ENCODE results near the gene BLVRB. TPM values are rescaled to one million over a fixed set of nuclear protein-coding genes. Genes with fewer than 3 reads are reported as not detected.

BLVRB gene
- total and polyA plus RNA-seq, 9 of the 15 experiments (the other 6 are each of a cell fraction or from before 2014, with no cell fraction given), result 81.1 to 749 (median 331) TPM

GRCh38 chr19:40416918-40417642, 48.5 kb downstream of the BLVRB start (continued):
- TF ChIP-seq KDM1A (IDR thresholded peaks at IDR 0.05) (peak; percentile 80 to 81), XRCC4 (IDR thresholded peaks at IDR 0.05; ENCODE audit: extremely low read depth, insufficient read depth, insufficient read length) (no peak), FOXM1 (IDR thresholded peaks at IDR 0.05; ENCODE audit: low read depth) (0 out of 2 replicates have a peak, but pooled peaks have one; percentile 4), FOXM1 (CRISPR knock-in tag; IDR thresholded peaks at IDR 0.05; ENCODE audit: low read depth) (no peak), HMG20B (CRISPR knock-in tag; IDR thresholded peaks at IDR 0.05) (no peak), KAT8 (IDR thresholded peaks at IDR 0.05; ENCODE audit: low read depth) (no peak), POLR2G (IDR thresholded peaks at IDR 0.05; ENCODE audit: low read depth, low read length) (peak; percentile 78), ZBTB1 (CRISPR knock-in tag; IDR thresholded peaks at IDR 0.05; ENCODE audit: borderline replicate concordance, low read depth) (no peak), CREB1 (IDR thresholded peaks at IDR 0.05) (no peak), CREB1 (CRISPR knock-in tag; IDR thresholded peaks at IDR 0.05) (no peak), ZNF77 (CRISPR knock-in tag; IDR thresholded peaks at IDR 0.05) (no peak), FOXP4 (CRISPR knock-in tag; IDR thresholded peaks at IDR 0.05; ENCODE audit: borderline replicate concordance) (no peak), ZNF75A (CRISPR knock-in tag; IDR thresholded peaks at IDR 0.05) (no peak), ADNP (tag; IDR thresholded peaks at IDR 0.05) (peak; percentile 94), HNRNPK (IDR thresholded peaks at IDR 0.05; ENCODE audit: low read depth, low read length, poor library complexity, severe bottlenecking) (no peak), SREBF2 (CRISPR knock-in tag; IDR thresholded peaks at IDR 0.05) (no peak), GATAD2A (IDR thresholded peaks at IDR 0.05) (peak; percentile 77; the same call in 1 of the 2 replicates), KDM2B (CRISPR knock-in tag; IDR thresholded peaks at IDR 0.05) (no peak)
- TF ChIP-seq, protein P1, sequence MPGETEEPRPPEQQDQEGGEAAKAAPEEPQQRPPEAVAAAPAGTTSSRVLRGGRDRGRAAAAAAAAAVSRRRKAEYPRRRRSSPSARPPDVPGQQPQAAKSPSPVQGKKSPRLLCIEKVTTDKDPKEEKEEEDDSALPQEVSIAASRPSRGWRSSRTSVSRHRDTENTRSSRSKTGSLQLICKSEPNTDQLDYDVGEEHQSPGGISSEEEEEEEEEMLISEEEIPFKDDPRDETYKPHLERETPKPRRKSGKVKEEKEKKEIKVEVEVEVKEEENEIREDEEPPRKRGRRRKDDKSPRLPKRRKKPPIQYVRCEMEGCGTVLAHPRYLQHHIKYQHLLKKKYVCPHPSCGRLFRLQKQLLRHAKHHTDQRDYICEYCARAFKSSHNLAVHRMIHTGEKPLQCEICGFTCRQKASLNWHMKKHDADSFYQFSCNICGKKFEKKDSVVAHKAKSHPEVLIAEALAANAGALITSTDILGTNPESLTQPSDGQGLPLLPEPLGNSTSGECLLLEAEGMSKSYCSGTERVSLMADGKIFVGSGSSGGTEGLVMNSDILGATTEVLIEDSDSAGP (CRISPR knock-in tag; IDR thresholded peaks at IDR 0.05), result no peak
- TF ChIP-seq, protein P2, sequence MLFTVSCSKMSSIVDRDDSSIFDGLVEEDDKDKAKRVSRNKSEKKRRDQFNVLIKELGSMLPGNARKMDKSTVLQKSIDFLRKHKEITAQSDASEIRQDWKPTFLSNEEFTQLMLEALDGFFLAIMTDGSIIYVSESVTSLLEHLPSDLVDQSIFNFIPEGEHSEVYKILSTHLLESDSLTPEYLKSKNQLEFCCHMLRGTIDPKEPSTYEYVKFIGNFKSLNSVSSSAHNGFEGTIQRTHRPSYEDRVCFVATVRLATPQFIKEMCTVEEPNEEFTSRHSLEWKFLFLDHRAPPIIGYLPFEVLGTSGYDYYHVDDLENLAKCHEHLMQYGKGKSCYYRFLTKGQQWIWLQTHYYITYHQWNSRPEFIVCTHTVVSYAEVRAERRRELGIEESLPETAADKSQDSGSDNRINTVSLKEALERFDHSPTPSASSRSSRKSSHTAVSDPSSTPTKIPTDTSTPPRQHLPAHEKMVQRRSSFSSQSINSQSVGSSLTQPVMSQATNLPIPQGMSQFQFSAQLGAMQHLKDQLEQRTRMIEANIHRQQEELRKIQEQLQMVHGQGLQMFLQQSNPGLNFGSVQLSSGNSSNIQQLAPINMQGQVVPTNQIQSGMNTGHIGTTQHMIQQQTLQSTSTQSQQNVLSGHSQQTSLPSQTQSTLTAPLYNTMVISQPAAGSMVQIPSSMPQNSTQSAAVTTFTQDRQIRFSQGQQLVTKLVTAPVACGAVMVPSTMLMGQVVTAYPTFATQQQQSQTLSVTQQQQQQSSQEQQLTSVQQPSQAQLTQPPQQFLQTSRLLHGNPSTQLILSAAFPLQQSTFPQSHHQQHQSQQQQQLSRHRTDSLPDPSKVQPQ (CRISPR knock-in tag; IDR thresholded peaks at IDR 0.05; ENCODE audit: borderline replicate concordance), result no peak
- TF ChIP-seq, protein P3, sequence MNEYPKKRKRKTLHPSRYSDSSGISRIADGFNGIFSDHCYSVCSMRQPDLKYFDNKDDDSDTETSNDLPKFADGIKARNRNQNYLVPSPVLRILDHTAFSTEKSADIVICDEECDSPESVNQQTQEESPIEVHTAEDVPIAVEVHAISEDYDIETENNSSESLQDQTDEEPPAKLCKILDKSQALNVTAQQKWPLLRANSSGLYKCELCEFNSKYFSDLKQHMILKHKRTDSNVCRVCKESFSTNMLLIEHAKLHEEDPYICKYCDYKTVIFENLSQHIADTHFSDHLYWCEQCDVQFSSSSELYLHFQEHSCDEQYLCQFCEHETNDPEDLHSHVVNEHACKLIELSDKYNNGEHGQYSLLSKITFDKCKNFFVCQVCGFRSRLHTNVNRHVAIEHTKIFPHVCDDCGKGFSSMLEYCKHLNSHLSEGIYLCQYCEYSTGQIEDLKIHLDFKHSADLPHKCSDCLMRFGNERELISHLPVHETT (CRISPR knock-in tag; conservative IDR thresholded peaks at IDR 0.05 in 1 of 2, IDR thresholded peaks at IDR 0.05 in 1 of 2), result no peak

Measured in K562 (cell line).